Measurements from ENCODE around the gene SWT1. TPM values are rescaled to one million over a fixed set of nuclear protein-coding genes. Genes with fewer than 3 reads are reported as not detected.
A peak's percentile ranks its signal among the peaks of the same experiment; 100 is the strongest.

Gene SWT1
- total and polyA plus RNA-seq, 2 of the 4 experiments (the other 2 are of a cell fraction) = 0.82 to 2.7 TPM

DNA sequence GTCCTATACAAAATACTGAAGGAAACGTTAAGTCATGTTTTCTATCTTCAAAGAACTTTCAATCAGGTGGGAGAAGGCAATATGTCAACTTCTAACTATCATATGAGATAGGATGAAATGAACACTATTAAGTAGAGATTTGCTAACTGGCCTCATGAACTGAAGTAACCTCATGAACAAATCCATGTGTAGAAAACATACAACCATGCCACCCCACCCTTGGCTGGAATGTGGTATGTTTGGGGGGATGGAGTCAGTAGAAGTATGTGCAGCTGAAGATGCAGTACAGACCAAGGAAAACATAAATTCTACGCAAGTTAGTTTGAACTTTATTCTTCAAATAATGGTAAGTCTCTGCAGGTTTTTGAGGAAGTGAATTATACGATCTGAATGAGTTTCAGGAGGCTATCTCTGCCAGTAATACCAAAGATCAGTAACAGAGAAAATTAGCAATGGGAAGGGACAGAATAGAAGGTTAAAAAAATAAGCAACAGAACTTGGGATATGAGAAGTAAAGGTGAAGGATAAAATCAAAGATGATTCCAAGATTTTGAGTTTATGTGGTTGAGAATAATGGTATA is 4.7 kb upstream of the SWT1 start:
- Histone ChIP-seq H3K9me1 (ENCODE audit: insufficient read depth, low read length) (no peaks in the 10 kb centered on the region), H3K23ac (ENCODE audit: low read depth, low read length) (no peak overlapping the region), H4K91ac (ENCODE audit: insufficient read depth, low read depth, low read length) (no peak overlapping the region), H3K27me3 (ENCODE audit: control insufficient read depth, insufficient read depth, low read length) (no peaks in the 10 kb centered on the region), H2BK15ac (ENCODE audit: low read depth, low read length) (no peak overlapping the region), H3K4me3 (ENCODE audit: insufficient read depth, low read depth, low read length) (no peak overlapping the region), H3K79me1 (ENCODE audit: low read depth in 1 of 2, low read length in 2 of 2) (peaks cover 3 to 20% of the 10 kb centered on the region in 2 experiments; a peak in 3 of 4 replicates), H3K27ac (ENCODE audit: insufficient read depth, low read length) (no peak overlapping the region), H2AK5ac (ENCODE audit: low read depth, low read length) (no peak overlapping the region), H3K9me3 (ENCODE audit: control insufficient read depth, insufficient read depth, low read length) (no peaks in the 10 kb centered on the region), H4K20me1 (ENCODE audit: insufficient read depth, low read length) (no peaks in the 10 kb centered on the region), H2BK5ac (ENCODE audit: low read depth, low read length, poor library complexity, severe bottlenecking) (no peak overlapping the region), H3K18ac (ENCODE audit: low read depth, low read length) (no peak overlapping the region), H3K4me2 (ENCODE audit: low read depth, low read length) (peak overlapping the region; percentile 63; the same call in 1 of the 2 replicates), H2AK9ac (replicated peaks; ENCODE audit: low read depth, low read length, poor library complexity) (no peak overlapping the region), H3K36me3 (ENCODE audit: control insufficient read depth, insufficient read depth, low read length) (peaks cover 13% of the 10 kb centered on the region), H3K9ac (ENCODE audit: low read depth, low read length) (no peak overlapping the region), H3K4me1 (ENCODE audit: control insufficient read depth, insufficient read depth, low read length) (peaks cover 2% of the 10 kb centered on the region; the same call in 1 of the 2 replicates), H4K5ac (ENCODE audit: low read depth, low read length) (no peak overlapping the region), H2BK20ac (ENCODE audit: low read depth, low read length) (no peak overlapping the region), H3K14ac (replicated peaks; ENCODE audit: low read depth, low read length) (no peak overlapping the region), H4K8ac (ENCODE audit: low read depth in 2 of 2, low read length in 2 of 2) (no peak overlapping the region), H2BK120ac (ENCODE audit: low read depth, low read length) (no peak overlapping the region), H3K56ac (ENCODE audit: extremely low read depth, insufficient read depth, low read length) (no peak overlapping the region), H3K4ac (ENCODE audit: low read depth, low read length) (no peak overlapping the region), H2AFZ (replicated peaks; ENCODE audit: low read length, poor library complexity) (no peak overlapping the region)
- intact Hi-C loops (cut with micrococcal nuclease) (no loop called here), in situ Hi-C loops (cut with MboI; ENCODE audit: low sequenced_read_pairs) (loop anchor here (25.0 kb wide), 1 partner anchor 165 kb away; no protein-coding TSS in a partner anchor), dilution Hi-C loops (cut with HindIII; ENCODE audit: low sequenced_read_pairs, unreplicated experiment) (no loop called here)
- ChIA-PET POLR2A (ENCODE audit: unreplicated experiment) (no interaction called here), CTCF (interaction anchor here (0.6 kb wide), 1 partner anchor 56 kb away, joined by 5 read pairs; no protein-coding TSS in a partner anchor)
- ATAC-seq (ENCODE audit: low read depth) (no peak), DNase-seq (no peak)
- no CpG with 5 or more reads among the region's 3 CpGs for WGBS, 2 experiments (ENCODE audit: extremely low coverage in 2 of 2, insufficient read length in 1 of 2)
- BruUV-seq (replicated peaks) = no TSS peak
- TF ChIP-seq ELK1 (IDR thresholded peaks at IDR 0.05; ENCODE audit: borderline replicate concordance, low read depth, low read length) (no peak), MAZ (IDR thresholded peaks at IDR 0.05; ENCODE audit: borderline replicate concordance, low read depth, low read length) (no peak), BHLHE40 (IDR thresholded peaks at IDR 0.05; ENCODE audit: low read depth, low read length) (no peak), FOS (IDR thresholded peaks at IDR 0.05; ENCODE audit: low read depth, low read length) (no peak), RCOR1 (IDR thresholded peaks at IDR 0.05; ENCODE audit: insufficient replicate concordance, low read length) (no peak), CHD1 (IDR thresholded peaks at IDR 0.05; ENCODE audit: low read depth, low read length) (no peak), POLR2A (IDR thresholded peaks at IDR 0.05; ENCODE audit: low read depth, low read length) (no peak), RAD21 (IDR thresholded peaks at IDR 0.05; ENCODE audit: low read length) (no peak), MXI1 (IDR thresholded peaks at IDR 0.05; ENCODE audit: borderline replicate concordance, low read depth, low read length) (no peak), RFX5 (IDR thresholded peaks at IDR 0.05; ENCODE audit: low read depth, low read length) (no peak)
- TF ChIP-seq, protein P1, sequence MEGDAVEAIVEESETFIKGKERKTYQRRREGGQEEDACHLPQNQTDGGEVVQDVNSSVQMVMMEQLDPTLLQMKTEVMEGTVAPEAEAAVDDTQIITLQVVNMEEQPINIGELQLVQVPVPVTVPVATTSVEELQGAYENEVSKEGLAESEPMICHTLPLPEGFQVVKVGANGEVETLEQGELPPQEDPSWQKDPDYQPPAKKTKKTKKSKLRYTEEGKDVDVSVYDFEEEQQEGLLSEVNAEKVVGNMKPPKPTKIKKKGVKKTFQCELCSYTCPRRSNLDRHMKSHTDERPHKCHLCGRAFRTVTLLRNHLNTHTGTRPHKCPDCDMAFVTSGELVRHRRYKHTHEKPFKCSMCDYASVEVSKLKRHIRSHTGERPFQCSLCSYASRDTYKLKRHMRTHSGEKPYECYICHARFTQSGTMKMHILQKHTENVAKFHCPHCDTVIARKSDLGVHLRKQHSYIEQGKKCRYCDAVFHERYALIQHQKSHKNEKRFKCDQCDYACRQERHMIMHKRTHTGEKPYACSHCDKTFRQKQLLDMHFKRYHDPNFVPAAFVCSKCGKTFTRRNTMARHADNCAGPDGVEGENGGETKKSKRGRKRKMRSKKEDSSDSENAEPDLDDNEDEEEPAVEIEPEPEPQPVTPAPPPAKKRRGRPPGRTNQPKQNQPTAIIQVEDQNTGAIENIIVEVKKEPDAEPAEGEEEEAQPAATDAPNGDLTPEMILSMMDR (conservative IDR thresholded peaks at IDR 0.05; ENCODE audit: low read depth, low read length) = no peak

All from IMR-90 (cell line).